Amygdala (tissue), 56 donors: ENCODE measurements around the gene CPSF2.
"Not testable (repeated sequence)": the region's sequence is repeated elsewhere in the genome, so short reads cannot be mapped to it uniquely, and the experiment has no call there.

ENCODE experiments used
- DNase-seq, 56 donors: peaks; one replicate each; lab custom pipeline; 2025; lab: John Stamatoyannopoulos, UW

CPSF2 gene

DNA sequence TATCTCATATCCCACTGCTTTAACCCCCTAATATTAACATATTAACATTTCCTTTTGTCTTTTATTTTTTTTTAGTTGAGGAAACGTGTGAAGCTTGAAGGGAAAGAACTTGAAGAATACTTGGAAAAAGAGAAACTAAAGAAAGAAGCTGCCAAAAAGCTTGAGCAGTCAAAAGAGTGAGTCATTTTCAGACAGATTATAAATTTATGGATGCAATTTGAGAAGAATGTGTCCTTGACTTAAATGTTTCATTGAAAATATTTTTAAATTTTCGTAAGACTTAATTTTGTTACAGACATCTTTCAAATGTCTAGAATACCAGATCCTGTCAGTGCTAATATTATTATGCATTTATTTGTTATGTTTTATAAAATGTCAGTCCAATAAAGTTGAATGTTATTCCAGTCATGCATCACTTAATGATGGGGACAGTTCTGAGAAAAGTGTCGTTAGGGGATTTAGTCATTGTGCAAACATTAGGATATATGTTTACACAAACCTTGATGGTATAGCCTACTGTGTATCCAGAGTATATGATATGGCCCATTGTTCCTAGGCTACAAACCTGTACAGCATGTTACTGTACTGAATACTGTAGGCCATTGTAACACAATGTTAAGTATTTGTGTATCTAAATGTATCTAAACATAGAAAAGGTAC lies 32.6 kb downstream of the CPSF2 start:
- DNase-seq = no peak

GRCh38 chr14:92160619-92161018 lies 38.9 kb downstream of the CPSF2 start:
- no peak for DNase-seq

DNA sequence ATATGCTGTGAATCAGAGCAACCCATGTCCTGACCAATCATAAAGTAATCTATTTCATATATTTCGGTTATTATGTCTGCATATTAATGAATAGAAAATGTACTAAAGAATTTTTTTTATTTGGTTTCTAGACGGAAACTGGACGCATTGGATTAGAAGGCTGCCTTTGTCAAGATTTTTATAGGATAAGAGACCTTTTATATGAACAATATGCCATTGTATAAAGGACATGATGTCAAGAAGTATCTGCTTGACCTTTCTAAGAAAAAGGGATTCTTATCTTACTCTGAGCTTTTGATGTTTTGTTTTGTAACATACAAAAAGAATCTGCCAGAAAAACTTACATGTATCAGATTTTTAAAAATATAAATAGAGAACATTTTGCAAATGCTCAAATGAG lies 39.8 kb downstream of the CPSF2 start:
- DNase-seq = no peak

GRCh38 chr14:92164958-92165357 lies 43.2 kb downstream of the CPSF2 start:
- no peak for DNase-seq

- DNase-seq = no peak
Measured at GRCh38 chr14:92173668-92174067, 51.9 kb downstream of the CPSF2 start.

GRCh38 chr14:92175811-92176210 lies 54.0 kb downstream of the CPSF2 start:
- DNase-seq = no peak

GRCh38 chr14:92176476-92176875 lies 54.7 kb downstream of the CPSF2 start:
- DNase-seq = no peak

GRCh38 chr14:92179178-92179577 lies 57.4 kb downstream of the CPSF2 start:
- not testable (repeated sequence) for DNase-seq

GRCh38 chr14:92185559-92185958 lies 63.8 kb downstream of the CPSF2 start:
- no peak for DNase-seq

- not testable (repeated sequence) for DNase-seq
Measured at GRCh38 chr14:92187616-92188015, 65.8 kb downstream of the CPSF2 start.

- DNase-seq = no peak
Measured at GRCh38 chr14:92190768-92191167, 69.0 kb downstream of the CPSF2 start.

DNA sequence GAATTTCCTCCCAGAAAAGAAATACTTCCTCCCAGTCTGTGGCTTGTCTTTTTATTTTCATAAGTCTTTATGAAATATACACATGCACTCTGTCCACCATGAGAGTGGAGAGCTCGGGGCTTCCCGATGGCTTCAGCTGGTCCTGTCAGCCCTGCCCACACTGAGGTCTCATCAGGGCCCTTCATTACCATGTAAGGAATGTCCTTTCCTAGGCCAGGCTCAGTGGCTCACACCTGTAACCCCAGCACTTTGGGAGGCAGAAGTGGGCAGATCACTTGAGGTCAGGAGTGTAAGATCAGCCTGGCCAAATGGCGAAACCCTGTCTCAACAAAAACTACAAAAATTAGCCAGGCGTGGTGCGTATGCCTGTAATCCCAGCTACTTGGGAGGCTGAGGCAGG lies 77.0 kb downstream of the CPSF2 start:
- DNase-seq = no peak

DNA sequence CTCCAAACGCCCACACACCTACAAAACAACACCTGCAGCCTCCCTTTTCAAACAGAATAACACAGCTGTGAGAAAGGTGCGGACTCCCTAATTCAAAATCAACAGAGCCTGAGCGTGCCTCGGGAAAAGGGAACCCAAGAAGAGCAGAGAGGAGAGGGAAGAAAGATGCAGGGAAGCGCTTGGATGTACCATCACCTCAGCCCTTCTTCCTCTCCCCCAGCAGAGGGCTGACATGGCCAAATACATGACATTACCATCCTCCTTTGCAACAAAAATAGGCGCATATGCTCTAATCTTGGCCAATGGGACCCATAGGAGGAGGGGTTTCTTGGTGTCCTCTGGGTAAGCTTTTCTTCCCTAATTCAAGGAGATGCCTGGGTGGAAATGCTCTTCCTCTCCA lies 78.0 kb downstream of the CPSF2 start:
- no peak for DNase-seq

DNA sequence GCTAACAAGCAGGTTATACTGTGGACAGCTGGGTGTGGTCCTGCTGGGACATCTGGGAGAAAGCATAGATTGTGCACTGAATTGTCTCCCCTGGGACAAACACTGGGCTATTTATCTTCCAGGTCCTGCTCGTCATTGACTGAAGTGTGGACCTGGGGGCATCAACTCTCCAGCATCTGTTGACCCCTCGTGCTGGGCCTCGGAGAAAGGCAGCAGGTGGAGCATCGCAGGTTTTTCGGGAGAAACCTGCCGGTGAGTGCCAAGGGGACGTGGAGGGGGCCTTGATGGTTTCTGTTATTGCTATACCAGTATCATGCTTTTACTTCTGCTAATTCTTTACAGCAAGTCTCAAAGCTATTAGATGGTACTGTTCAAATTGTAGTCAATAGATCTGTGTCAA lies 81.3 kb downstream of the CPSF2 start:
- no peak for DNase-seq

DNA sequence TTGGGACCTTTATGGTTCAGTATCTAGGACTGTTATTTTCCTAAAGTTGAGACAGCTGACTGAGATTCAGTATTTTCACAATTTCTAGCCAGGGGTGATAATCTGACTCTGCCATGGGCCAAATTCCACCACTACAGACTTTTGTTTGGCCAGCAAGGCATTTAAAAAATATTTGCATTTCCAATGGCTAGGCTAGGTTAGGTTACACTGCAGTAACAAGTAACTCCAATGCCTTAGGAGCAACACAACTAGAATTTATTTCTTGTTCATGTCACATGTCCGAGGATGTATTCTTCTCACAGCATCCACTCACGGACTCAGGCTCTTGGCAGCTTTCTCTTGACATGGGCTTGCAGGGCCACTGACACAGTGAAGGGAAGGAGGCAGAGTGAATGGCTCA lies 83.0 kb downstream of the CPSF2 start:
- DNase-seq = no peak

GRCh38 chr14:92207012-92207927 lies 85.5 kb downstream of the CPSF2 start:
- no peak for DNase-seq

GRCh38 chr14:92207928-92208265 lies 86.1 kb downstream of the CPSF2 start:
- DNase-seq = no peak

DNA sequence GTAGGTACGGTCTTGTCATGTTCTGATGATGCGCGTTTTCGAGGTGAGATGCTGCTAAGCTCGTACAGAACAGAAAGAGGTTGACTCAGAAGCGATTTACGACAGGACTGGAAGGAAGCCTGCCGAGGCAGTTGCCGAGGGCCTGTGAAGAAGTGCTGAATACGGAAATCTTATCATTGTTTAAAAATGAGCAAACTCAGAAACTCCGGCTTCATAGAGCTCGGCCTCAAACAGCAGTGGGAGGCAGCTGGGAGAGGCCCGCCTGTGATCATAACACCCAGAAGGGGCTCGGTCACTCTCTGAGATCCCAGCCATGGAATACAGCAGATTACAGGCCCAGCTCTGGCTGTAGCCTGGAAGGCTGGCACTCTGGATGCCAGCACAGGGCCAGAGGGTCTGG lies 87.4 kb downstream of the CPSF2 start:
- no peak for DNase-seq

GRCh38 chr14:92213125-92213524 lies 91.4 kb downstream of the CPSF2 start:
- DNase-seq = not testable (repeated sequence)

- no peak for DNase-seq
Measured at GRCh38 chr14:92215579-92215978, 93.8 kb downstream of the CPSF2 start.

GRCh38 chr14:92217936-92218335 lies 96.2 kb downstream of the CPSF2 start:
- no peak for DNase-seq
